Left lung (tissue), 10 donors: ENCODE data around the gene RPL15. TPM values are rescaled to one million over a fixed set of nuclear protein-coding genes. Genes with fewer than 3 reads are reported as not detected.
"Not testable (repeated sequence)": the region's sequence is repeated elsewhere in the genome, so short reads cannot be mapped to it uniquely, and the experiment has no call there.

ENCODE experiments used
- ATAC-seq: fragments of 200-7000 bp; cut with Tn5 transposase; one replicate; pipeline ENCODE4 v1.9.1; 2020; ENCODE audit warnings: moderate library complexity
- DNase-seq, 4 donors: peaks; one replicate each; pipeline ENCODE4 v3.0.0-alpha.2; 2013 to 2020
- H3K27ac ChIP-seq, 2 donors: fragments of 200-600 bp; sonication (generic) in 1 of 2; one replicate each; pipeline versions ENCODE4 v1.5.0 to v1.8.0; 2020 to 2021
- H3K27me3 ChIP-seq, 2 donors: fragments of 200-600 bp; sonication (generic) in 1 of 2; one replicate each; pipeline versions ENCODE4 v1.5.0 to v1.8.0; 2020 to 2021
- H3K36me3 ChIP-seq, 2 donors: fragments of 200-600 bp; sonication (generic) in 1 of 2; one replicate each; pipeline versions ENCODE4 v1.5.0 to v1.8.0; 2020 to 2021
- H3K4me1 ChIP-seq, 2 donors: fragments of 200-600 bp; one replicate each; pipeline ENCODE4 v1.8.0; 2021
- H3K4me3 ChIP-seq, 2 donors: fragments of 200-600 bp; sonication (generic) in 1 of 2; one replicate each; pipeline versions ENCODE4 v1.5.0 to v1.8.0; 2020 to 2021; ENCODE audit warnings: mild to moderate bottlenecking in 1 of 2
- H3K9me3 ChIP-seq, 2 donors: fragments of 200-600 bp; sonication (generic) in 1 of 2; one replicate each; pipeline versions ENCODE4 v1.5.0 to v1.8.0; 2020 to 2021
- CTCF ChIP-seq, 2 donors: fragments of 200-600 bp; sonication (generic) in 1 of 2; IDR thresholded peaks; one replicate each; pipeline versions ENCODE4 v1.5.0 to v1.8.0; 2021; ENCODE audit warnings: antibody characterized with exemption in 2 of 2
- intact Hi-C, 2 donors: fragments of 100-400 bp; cut with DNase I; formaldehyde crosslinking; loops; one replicate each; pipeline versions ENCODE4 v1.11.2 to v1.14.2; 2022
- polyA plus RNA-seq, 6 donors: library from polyadenylated mRNA; unstranded; fragments of 120-200 nt; gene quantifications; one replicate each; pipeline ENCODE4 v1.2.1, GENCODE V29; 2013; ENCODE audit not compliant: insufficient read length in 6 of 6
- total RNA-seq, 2 donors: library from RNA; stranded (reverse); fragmentation: NEBNext Ultra II Directional; extraction: Animal tissue kit (Norgen Biotek cat#: 25700); gene quantifications; one replicate each; pipeline ENCODE4 v1.2.1, GENCODE V29; 2021
- donor health status: DM: no; HTN: yes; CAD: no.
- donor health status: DM: no; HTN: no; CAD: no.

RPL15 gene
- total and polyA plus RNA-seq, 8 donors: 1,425 to 3,061 (median 2,779) TPM

- Histone ChIP-seq H3K27me3 (no peaks in the 10 kb centered on the region), H3K36me3 (no peaks in the 10 kb centered on the region), H3K4me3 (no peak overlapping the region), H3K4me1 (peaks cover 8 to 39% of the 10 kb centered on the region in 2 donors), H3K9me3 (no peaks in the 10 kb centered on the region), H3K27ac (no peak overlapping the region)
- no peak for ATAC-seq
- DNase-seq: no peak
- TF ChIP-seq CTCF (IDR thresholded peaks at IDR 0.05): no peak
- intact Hi-C loops: no loop called here
Observed at GRCh38 chr3:23867838-23868237, 49.1 kb upstream of the RPL15 start.

- DNase-seq (no peak), ATAC-seq (no peak)
- no peaks in the 10 kb centered on the region for H3K36me3 ChIP-seq
Observed at GRCh38 chr3:23869977-23870662, 46.8 kb upstream of the RPL15 start.

DNA sequence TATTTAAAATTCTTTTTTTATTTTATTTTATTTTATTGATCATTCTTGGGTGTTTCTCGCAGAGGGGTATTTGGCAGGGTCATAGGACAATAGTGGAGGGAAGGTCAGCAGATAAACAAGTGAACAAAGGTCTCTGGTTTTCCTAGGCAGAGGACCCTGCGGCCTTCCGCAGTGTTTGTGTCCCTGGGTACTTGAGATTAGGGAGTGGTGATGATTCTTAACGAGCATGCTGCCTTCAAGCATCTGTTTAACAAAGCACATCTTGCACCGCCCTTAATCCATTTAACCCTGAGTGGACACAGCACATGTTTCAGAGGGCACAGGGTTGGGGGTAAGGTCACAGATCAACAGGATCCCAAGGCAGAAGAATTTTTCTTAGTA is 46.3 kb upstream of the RPL15 start:
- H3K9me3 ChIP-seq, H3K27ac ChIP-seq, H3K4me3 ChIP-seq, DNase-seq, H3K36me3 ChIP-seq, ATAC-seq, H3K27me3 ChIP-seq, intact Hi-C loops: not testable (repeated sequence)
- peaks cover 0 to 27% of the 10 kb centered on the region in 2 donors for H3K4me1 ChIP-seq

More at GRCh38 chr3:23869977-23870662, 46.8 kb upstream of the RPL15 start:
- no peak for TF ChIP-seq CTCF (IDR thresholded peaks at IDR 0.05)
- Histone ChIP-seq H3K4me3 (no peak overlapping the region), H3K9me3 (no peaks in the 10 kb centered on the region), H3K27ac (no peak overlapping the region), H3K27me3 (no peaks in the 10 kb centered on the region), H3K4me1 (peaks cover 2 to 32% of the 10 kb centered on the region in 2 donors)
- intact Hi-C loops: no loop called here

GRCh38 chr3:23871361-23871760 is 45.6 kb upstream of the RPL15 start:
- ATAC-seq, H3K27ac ChIP-seq, H3K36me3 ChIP-seq, intact Hi-C loops, H3K9me3 ChIP-seq, DNase-seq, H3K27me3 ChIP-seq, H3K4me3 ChIP-seq: not testable (repeated sequence)
- H3K4me1 ChIP-seq: peaks cover 0 to 24% of the 10 kb centered on the region in 2 donors

DNA sequence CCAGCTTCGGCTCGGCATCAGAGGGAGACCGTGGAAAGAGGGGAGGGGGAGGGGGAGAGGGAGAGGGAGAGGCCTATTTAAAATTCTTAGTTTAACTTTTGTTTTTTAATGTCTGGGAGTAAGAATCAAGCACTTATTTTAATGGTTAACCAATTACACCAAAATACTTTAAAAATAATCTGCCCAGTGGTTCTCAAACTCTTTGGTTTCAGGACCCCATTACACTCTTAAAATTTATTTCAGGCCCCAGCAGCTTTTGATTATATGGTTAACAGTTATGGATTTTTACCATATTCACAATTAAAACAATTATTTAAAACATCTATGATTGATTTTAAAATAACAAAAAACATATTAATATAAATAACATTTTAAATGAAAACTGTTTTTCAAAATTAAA is 44.6 kb upstream of the RPL15 start:
- ATAC-seq (no peak), DNase-seq (no peak)
- H3K27ac ChIP-seq: no peak overlapping the region
- no peaks in the 10 kb centered on the region for H3K27me3 ChIP-seq
- no peaks in the 10 kb centered on the region for H3K9me3 ChIP-seq
- H3K4me1 ChIP-seq: peaks cover 6 to 32% of the 10 kb centered on the region in 2 donors
- no peak for TF ChIP-seq CTCF (IDR thresholded peaks at IDR 0.05)
- intact Hi-C loops: no loop called here
- H3K36me3 ChIP-seq: no peaks in the 10 kb centered on the region
- H3K4me3 ChIP-seq: no peak overlapping the region

GRCh38 chr3:23873941-23874340 is 43.0 kb upstream of the RPL15 start:
- intact Hi-C loops: no loop called here
- ATAC-seq (peak; percentile 29), DNase-seq (no peak)
- no peaks in the 10 kb centered on the region for H3K27me3 ChIP-seq
- no peaks in the 10 kb centered on the region for H3K36me3 ChIP-seq
- no peaks in the 10 kb centered on the region for H3K9me3 ChIP-seq
- H3K4me1 ChIP-seq: peaks cover 6 to 42% of the 10 kb centered on the region in 2 donors
- TF ChIP-seq CTCF (IDR thresholded peaks at IDR 0.05): no peak
- H3K27ac ChIP-seq: no peak overlapping the region
- no peak overlapping the region for H3K4me3 ChIP-seq
